HepG2 (cell line): ENCODE measurements around the gene YY1. TPM values are rescaled to one million over a fixed set of nuclear protein-coding genes. Genes with fewer than 3 reads are reported as not detected.

Experiments
- CHD4 ChIP-seq: fragments of 200-600 bp; sonication (generic); IDR thresholded peaks from 2 replicates; pipeline ENCODE4 v1.7.0; 2017; ENCODE audit warnings: mild to moderate bottlenecking, low read length, borderline replicate concordance
- FOSL1 ChIP-seq: sonication (generic); formaldehyde crosslinking; IDR thresholded peaks from 2 replicates; pipeline ENCODE4 v1.9.0; 2021; ENCODE audit warnings: missing genetic modification reagents, borderline replicate concordance
- FOXO1 ChIP-seq: sonication (generic); formaldehyde crosslinking; IDR thresholded peaks from 2 replicates; pipeline ENCODE4 v1.4.0; 2020; ENCODE audit warnings: missing genetic modification reagents
- HCFC1 ChIP-seq: fragments of 150-350 bp; IDR thresholded peaks from 2 replicates; pipeline ENCODE4 v1.6.1; 2014; ENCODE audit warnings: low read depth, low read length
- KDM6A ChIP-seq: IDR thresholded peaks from 2 replicates; pipeline ENCODE4 v1.6.1; 2016; ENCODE audit warnings: low read depth
- MYC ChIP-seq: sonication (generic); formaldehyde crosslinking; IDR thresholded peaks from 2 replicates; pipeline ENCODE4 v1.9.0; 2021; ENCODE audit warnings: missing genetic modification reagents, borderline replicate concordance
- POLR2AphosphoS2 ChIP-seq: IDR thresholded peaks from 2 replicates; pipeline ENCODE4 v1.6.1; 2011; ENCODE audit warnings: low read depth, low read length, improper control_type of control experiment
- REL ChIP-seq: sonication (generic); formaldehyde crosslinking; conservative IDR thresholded peaks from 2 replicates; pipeline ENCODE4 v1.8.0; 2022; ENCODE audit warnings: mild to moderate bottlenecking, missing genetic modification reagents, moderate library complexity
- TOE1 ChIP-seq: sonication (generic); formaldehyde crosslinking; IDR thresholded peaks from 2 replicates; pipeline ENCODE4 v1.4.0; 2020; ENCODE audit warnings: mild to moderate bottlenecking, missing genetic modification reagents
- ZNF773 ChIP-seq: sonication (generic); formaldehyde crosslinking; IDR thresholded peaks from 2 replicates; pipeline ENCODE4 v1.4.0; 2020; ENCODE audit warnings: missing genetic modification reagents, borderline replicate concordance
- ZSCAN12 ChIP-seq: sonication (generic); formaldehyde crosslinking; IDR thresholded peaks from 2 replicates; pipeline ENCODE4 v1.9.0; 2021; ENCODE audit warnings: mild to moderate bottlenecking, missing genetic modification reagents
- polyA plus RNA-seq, 8 experiments: library from polyadenylated mRNA; depleted of rRNA in 3 of 8; stranded (reverse) in 7 of 8; unstranded in 1 of 8; fragments of >200 nt; fragmentation: Illumina TruSeq in 4 of 8; extraction: Trizol in 4 of 8; gene quantifications; 2 replicates each; pipeline versions ENCODE4 v1.2.1 to v1.2.3, GENCODE V29; 2011 to 2016; ENCODE audit warnings: low read depth in 4 of 8, missing spikeins in 1 of 8, mixed read lengths in 1 of 8; ENCODE audit not compliant: insufficient read depth in 1 of 8
- total RNA-seq, 5 experiments: library from RNA; depleted of rRNA; stranded (reverse); fragments of >200 nt; fragmentation: Illumina TruSeq; extraction: Trizol; gene quantifications; 2 replicates each; pipeline ENCODE4 v1.2.3, GENCODE V29; 2016; ENCODE audit warnings: low read depth in 1 of 5
- TF ChIP-seq, protein P1 (sequence below): sonication (generic); formaldehyde crosslinking; IDR thresholded peaks from 2 replicates; pipeline ENCODE4 v1.4.0; 2020; ENCODE audit warnings: missing genetic modification reagents
- TF ChIP-seq, protein P2 (sequence below): sonication (generic); formaldehyde crosslinking; IDR thresholded peaks from 2 replicates; pipeline ENCODE4 v1.5.1; 2020; ENCODE audit warnings: missing genetic modification reagents, mild to moderate bottlenecking, borderline replicate concordance
- TF ChIP-seq, protein P3 (sequence below): IDR thresholded peaks from 2 replicates; pipeline ENCODE4 v1.6.1; 2016; ENCODE audit warnings: low read depth, control low read depth
- TF ChIP-seq, protein P4 (sequence below): IDR thresholded peaks from 2 replicates; pipeline ENCODE4 v1.6.1; 2016; ENCODE audit warnings: missing compliant biosample characterization, missing genetic modification reagents, borderline replicate concordance
- TF ChIP-seq, protein P5 (sequence below): sonication (generic); formaldehyde crosslinking; IDR thresholded peaks from 2 replicates; pipeline ENCODE4 v1.5.0; 2020; ENCODE audit warnings: mild to moderate bottlenecking, missing genetic modification reagents, borderline replicate concordance
- TF ChIP-seq, protein P6 (sequence below): sonication (generic); formaldehyde crosslinking; IDR thresholded peaks from 2 replicates; pipeline ENCODE4 v1.4.0; 2020; ENCODE audit warnings: missing genetic modification reagents

The YY1 gene
- total and polyA plus RNA-seq, 2 of the 13 experiments (the other 11 are each of a cell fraction or from before 2014, with no cell fraction given) = 29.4 to 68.1 TPM

DNA sequence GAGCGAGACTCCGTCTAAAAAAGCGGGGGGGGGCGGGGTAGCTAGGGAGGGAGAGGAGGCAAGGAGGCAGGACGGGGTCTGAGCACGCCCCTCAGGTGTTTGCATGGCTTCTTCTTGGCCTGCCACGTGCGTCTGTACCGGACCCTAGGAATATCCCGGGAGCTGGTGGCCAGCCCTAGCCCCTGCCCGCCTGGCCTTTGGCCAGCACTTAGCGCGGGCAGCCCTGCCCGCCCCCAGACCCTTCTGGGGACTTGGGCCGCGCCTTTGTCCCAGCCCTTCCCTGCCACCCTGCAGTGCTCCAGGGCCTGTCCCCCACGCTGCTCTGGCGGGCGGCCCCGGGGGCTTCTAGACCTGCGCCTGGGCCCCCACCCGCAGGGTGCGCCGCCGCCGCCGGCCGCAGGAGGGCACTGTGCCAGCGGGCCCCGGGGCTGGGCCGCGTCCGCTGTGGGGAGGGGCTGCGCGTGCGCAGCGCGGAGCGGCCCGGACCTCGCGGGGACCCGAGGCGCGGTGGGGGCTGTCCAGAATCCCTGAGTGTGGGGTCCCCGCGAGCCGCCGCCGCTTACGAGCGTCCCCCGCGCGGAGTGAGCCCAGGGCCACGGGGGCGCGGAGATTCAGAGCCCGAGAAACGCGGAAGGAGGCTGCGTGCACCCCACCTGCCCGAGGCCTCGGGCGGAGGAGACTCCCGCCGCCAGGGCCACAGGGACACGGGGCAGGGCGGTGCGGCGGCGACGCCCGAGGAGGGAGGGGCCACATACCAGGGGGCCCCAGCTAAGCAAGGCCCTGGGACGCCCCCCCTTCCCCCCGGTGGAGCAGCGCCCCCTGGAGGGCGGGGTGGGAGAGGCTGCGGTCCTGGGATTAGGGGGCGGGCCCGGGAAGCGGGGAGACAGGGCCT, 46.3 kb downstream of the YY1 start (continued):
- TF ChIP-seq HCFC1 (no peak), ZNF773 (no peak; the same call in 1 of the 2 replicates), FOXO1 (CRISPR knock-in tag) (no peak; the same call in 1 of the 2 replicates), CHD4 (no peak), FOSL1 (CRISPR knock-in tag) (no peak), MYC (peak; percentile 84; the same call in 1 of the 2 replicates), POLR2AphosphoS2 (no peak), TOE1 (CRISPR knock-in tag) (0 out of 2 replicates have a peak, but pooled peaks have one; percentile 43), KDM6A (CRISPR knock-in tag) (no peak), ZSCAN12 (CRISPR knock-in tag) (0 out of 2 replicates have a peak, but pooled peaks have one; percentile 54), REL (CRISPR knock-in tag) (peak; percentile 75; the same call in 1 of the 2 replicates)
- TF ChIP-seq, protein P1, sequence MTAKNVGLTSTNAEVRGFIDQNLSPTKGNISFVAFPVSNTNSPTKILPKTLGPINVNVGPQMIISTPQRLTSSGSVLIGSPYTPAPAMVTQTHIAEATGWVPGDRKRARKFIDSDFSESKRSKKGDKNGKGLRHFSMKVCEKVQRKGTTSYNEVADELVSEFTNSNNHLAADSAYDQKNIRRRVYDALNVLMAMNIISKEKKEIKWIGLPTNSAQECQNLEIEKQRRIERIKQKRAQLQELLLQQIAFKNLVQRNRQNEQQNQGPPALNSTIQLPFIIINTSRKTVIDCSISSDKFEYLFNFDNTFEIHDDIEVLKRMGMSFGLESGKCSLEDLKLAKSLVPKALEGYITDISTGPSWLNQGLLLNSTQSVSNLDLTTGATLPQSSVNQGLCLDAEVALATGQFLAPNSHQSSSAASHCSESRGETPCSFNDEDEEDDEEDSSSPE (CRISPR knock-in tag) = peak; percentile 81
- TF ChIP-seq, protein P2, sequence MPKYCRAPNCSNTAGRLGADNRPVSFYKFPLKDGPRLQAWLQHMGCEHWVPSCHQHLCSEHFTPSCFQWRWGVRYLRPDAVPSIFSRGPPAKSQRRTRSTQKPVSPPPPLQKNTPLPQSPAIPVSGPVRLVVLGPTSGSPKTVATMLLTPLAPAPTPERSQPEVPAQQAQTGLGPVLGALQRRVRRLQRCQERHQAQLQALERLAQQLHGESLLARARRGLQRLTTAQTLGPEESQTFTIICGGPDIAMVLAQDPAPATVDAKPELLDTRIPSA (CRISPR knock-in tag) = peak; percentile 49
- TF ChIP-seq, protein P3, sequence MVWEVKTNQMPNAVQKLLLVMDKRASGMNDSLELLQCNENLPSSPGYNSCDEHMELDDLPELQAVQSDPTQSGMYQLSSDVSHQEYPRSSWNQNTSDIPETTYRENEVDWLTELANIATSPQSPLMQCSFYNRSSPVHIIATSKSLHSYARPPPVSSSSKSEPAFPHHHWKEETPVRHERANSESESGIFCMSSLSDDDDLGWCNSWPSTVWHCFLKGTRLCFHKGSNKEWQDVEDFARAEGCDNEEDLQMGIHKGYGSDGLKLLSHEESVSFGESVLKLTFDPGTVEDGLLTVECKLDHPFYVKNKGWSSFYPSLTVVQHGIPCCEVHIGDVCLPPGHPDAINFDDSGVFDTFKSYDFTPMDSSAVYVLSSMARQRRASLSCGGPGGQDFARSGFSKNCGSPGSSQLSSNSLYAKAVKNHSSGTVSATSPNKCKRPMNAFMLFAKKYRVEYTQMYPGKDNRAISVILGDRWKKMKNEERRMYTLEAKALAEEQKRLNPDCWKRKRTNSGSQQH (CRISPR knock-in tag) = 0 out of 2 replicates have a peak, but pooled peaks have one; percentile 51
- TF ChIP-seq, protein P4, sequence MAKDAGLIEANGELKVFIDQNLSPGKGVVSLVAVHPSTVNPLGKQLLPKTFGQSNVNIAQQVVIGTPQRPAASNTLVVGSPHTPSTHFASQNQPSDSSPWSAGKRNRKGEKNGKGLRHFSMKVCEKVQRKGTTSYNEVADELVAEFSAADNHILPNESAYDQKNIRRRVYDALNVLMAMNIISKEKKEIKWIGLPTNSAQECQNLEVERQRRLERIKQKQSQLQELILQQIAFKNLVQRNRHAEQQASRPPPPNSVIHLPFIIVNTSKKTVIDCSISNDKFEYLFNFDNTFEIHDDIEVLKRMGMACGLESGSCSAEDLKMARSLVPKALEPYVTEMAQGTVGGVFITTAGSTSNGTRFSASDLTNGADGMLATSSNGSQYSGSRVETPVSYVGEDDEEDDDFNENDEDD (CRISPR knock-in tag) = peak; percentile 83; the same call in 1 of the 2 replicates
- TF ChIP-seq, protein P5, sequence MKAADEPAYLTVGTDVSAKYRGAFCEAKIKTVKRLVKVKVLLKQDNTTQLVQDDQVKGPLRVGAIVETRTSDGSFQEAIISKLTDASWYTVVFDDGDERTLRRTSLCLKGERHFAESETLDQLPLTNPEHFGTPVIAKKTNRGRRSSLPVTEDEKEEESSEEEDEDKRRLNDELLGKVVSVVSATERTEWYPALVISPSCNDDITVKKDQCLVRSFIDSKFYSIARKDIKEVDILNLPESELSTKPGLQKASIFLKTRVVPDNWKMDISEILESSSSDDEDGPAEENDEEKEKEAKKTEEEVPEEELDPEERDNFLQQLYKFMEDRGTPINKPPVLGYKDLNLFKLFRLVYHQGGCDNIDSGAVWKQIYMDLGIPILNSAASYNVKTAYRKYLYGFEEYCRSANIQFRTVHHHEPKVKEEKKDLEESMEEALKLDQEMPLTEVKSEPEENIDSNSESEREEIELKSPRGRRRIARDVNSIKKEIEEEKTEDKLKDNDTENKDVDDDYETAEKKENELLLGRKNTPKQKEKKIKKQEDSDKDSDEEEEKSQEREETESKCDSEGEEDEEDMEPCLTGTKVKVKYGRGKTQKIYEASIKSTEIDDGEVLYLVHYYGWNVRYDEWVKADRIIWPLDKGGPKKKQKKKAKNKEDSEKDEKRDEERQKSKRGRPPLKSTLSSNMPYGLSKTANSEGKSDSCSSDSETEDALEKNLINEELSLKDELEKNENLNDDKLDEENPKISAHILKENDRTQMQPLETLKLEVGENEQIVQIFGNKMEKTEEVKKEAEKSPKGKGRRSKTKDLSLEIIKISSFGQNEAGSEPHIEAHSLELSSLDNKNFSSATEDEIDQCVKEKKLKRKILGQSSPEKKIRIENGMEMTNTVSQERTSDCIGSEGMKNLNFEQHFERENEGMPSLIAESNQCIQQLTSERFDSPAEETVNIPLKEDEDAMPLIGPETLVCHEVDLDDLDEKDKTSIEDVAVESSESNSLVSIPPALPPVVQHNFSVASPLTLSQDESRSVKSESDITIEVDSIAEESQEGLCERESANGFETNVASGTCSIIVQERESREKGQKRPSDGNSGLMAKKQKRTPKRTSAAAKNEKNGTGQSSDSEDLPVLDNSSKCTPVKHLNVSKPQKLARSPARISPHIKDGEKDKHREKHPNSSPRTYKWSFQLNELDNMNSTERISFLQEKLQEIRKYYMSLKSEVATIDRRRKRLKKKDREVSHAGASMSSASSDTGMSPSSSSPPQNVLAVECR (CRISPR knock-in tag) = peak; percentile 72
- TF ChIP-seq, protein P6, sequence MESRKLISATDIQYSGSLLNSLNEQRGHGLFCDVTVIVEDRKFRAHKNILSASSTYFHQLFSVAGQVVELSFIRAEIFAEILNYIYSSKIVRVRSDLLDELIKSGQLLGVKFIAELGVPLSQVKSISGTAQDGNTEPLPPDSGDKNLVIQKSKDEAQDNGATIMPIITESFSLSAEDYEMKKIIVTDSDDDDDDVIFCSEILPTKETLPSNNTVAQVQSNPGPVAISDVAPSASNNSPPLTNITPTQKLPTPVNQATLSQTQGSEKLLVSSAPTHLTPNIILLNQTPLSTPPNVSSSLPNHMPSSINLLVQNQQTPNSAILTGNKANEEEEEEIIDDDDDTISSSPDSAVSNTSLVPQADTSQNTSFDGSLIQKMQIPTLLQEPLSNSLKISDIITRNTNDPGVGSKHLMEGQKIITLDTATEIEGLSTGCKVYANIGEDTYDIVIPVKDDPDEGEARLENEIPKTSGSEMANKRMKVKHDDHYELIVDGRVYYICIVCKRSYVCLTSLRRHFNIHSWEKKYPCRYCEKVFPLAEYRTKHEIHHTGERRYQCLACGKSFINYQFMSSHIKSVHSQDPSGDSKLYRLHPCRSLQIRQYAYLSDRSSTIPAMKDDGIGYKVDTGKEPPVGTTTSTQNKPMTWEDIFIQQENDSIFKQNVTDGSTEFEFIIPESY (CRISPR knock-in tag) = peak; percentile 69; the same call in 1 of the 2 replicates
